ENCODE measurements around the gene KIAA1143.

KIAA1143 gene

DNA sequence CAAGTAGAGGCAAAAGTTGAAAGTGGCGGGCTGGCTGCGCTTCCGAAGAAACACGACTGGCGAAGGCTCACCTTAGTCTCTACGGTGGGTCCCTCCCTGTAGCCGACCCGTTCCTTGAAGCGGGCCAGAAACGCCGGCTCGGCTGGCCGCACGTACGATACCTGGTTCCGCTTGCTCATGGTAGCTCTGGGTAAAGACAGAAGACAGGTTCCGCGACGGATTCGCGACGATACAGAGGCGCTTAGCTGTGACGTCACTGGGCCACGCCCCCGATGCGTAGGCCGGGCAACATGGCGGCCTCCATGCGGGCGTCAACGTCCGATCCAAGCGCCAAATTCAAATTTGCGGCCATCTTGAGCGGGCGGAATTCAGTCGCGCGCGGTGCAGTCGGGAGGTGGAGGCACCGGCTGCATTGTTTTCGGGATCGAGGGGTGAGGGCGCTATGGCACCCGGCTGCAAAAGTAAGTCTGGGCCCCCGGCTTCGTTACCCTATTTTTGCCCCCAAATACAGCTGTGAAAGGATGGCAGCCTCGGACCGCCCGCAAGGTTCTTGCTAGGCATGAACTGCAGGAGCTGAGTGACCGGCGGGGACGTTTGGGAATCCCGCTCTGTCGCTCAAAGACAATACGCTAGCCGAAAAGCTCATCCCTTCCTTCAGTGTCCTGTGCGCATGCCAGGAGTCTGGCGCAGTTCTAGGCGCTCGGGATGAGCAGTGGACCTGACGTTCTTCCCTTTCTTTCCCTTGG is at the start of gene KIAA1143, which contains the start of gene KIF15:
TSS of gene KIAA1143 (minus strand) at position 196 of the 746 bp plus-strand sequence. CDS start at position 179, 17 bp downstream.
TSS of gene KIF15 (plus strand) at position 371 of the 746 bp plus-strand sequence. CDS start at position 443, 72 bp downstream.
- peak; percentile 89 for DNase-seq

DNA sequence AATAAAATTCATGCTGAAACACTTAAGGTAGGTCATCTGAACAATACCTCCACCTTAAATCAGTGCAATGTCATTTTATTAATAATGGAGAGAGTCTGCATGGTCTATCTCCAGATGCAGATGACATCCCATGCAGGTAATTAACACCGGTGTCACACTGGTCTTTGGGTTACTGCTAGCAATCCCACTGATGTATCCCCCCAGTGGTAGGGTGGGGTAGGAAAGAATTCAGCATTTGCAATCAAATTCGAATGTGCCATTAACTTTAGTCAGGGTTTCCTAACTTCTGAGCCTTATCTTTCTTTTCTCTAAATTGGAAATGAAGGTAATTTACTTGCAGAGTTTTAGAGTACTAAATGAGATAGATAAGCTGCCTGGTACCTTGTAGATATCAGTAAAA is 44.5 kb upstream of the KIAA1143 start:
- no peak for DNase-seq

DNA sequence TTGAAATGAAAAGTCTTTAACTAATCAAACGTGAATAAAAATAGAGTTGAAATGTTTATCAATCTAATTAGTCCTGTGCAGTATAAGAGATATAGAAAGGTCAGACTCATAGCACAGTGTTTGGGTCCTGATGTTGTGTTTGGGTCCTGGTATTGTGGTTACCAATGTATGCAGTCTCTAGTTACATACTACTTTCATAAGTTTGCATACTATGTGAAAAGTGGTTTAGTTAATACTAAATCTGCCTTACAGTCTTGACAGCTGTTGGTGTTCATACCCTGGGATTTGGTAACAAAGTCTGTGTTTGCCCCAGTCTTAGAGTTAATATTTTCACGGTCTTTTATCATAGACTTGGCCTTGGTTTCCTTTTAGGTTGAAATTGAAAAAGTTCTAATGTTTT is 41.9 kb upstream of the KIAA1143 start:
- no peak for DNase-seq

DNA sequence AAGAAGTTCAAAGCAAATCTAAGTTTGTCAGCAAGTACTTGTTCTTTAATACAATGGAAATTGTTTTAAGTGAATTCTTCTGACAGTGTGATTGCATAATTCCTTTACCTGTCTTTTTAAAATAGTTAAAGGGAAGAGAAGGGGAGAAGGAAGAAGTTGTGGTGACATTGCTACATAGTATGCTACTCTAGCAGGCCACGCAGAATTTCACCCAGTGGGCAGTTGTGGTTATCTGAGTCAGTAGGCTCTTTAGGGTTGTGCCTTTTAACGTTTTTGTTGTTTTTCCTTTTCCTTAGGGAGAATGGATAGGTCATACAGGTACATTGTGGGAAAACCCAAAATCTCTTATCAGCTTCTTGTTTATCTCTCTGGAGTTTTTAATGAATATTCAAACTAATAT is 40.6 kb upstream of the KIAA1143 start:
- DNase-seq = no peak

DNA sequence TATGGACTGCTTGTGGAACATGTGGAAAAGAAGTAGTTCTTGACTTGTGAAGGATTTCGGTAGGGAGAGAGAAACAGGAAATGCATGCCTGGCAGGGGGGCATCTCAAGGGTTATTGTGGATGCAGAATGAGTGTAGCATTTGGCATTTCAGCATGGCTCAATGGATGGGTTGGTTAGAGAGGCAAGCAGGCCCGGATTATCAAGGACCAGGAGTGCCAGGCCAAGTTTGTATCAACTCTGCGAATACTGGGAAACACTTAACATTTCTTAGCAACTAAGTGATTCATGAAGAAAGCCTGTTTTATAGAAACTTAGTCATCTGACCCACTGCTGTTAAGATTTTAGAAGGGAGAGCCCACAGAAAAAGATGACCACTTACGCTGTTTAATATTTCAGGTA is 33.8 kb upstream of the KIAA1143 start:
- DNase-seq = no peak

DNA sequence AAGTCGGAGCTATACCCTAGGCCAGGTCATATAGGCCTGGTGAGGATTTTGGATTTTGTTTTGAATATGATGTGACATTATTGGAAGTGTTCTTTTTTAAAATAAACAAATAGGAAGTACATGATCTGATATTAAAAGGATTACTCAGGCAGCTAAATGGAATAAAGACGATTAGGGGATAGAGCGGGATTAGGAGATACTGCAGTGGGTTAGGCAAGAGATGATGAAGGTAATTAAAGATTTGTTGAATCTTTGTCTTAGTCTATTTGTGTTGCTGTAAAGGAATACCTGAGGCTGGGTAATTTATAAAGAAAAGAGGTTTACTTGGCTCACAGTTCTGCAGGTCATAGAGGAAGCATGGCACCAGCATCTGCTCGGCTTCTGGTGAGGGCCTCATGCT is 21.5 kb upstream of the KIAA1143 start:
- no peak for DNase-seq

DNA sequence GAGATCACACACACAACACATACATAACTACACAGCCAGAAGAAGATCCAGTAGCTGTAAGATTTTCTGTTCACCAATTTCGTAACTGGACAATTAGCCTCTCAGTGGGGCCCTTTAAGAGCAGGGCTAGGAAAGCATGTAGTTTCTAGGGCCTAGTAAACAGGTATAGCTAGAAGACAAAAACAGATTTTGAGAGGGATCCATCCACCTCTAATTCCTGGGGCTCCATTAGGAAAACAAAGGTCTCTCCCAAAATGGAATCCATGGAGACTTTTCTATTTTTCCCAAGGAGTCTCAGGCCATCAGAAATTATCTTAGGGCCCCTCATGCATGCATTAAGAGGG is 10.7 kb upstream of the KIAA1143 start:
- no peak for DNase-seq

DNA sequence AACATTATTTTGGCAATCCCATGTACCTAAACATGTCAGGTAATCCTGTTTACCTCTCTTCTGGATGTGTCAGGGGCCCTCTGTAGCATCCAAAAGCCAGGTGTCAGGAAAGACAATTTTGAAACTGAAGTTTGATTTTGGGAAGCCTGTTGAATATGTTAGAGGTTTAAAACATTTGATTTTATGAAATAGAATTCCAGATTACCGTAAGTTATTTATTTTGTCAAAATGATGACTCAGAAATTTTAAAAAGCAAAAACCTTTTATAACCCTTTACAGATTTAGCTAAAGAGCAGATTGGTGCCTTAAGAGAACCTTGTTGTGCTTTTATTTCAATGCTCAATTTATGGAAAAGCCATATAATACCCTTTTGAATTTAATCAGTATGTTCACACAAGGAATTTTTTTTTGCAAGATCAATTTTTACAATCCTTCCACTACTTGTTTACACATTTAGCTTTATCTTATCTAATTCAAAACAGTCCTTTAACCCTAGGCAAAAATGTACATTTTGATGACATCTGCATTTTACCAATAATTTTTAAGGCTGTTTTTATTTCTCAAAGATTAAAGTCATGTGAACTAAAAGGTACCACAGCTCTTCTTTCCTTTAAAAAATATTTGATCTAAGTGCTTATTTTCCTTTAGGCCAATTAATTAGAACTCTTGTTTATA is 10.1 kb upstream of the KIAA1143 start:
- no peak for DNase-seq

DNA sequence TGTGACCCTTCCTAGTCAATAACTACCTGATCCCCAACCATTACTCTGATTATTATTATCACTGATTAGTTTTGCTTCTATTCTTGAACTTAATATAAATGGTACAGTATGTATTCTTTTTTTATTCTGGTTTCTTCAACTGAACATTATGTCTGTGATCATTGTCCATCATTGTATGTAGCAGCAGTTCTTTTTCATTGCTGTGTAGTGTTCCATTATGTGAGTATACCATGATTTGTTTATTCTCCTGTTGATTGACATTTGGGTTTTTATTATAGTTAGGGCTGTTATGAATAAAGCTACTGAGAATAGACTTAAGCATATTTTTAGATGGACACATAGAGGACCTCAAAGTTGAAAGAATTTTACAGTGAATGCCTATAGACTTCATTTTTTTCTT is 2.8 kb upstream of the KIAA1143 start:
- no peak for DNase-seq

DNA sequence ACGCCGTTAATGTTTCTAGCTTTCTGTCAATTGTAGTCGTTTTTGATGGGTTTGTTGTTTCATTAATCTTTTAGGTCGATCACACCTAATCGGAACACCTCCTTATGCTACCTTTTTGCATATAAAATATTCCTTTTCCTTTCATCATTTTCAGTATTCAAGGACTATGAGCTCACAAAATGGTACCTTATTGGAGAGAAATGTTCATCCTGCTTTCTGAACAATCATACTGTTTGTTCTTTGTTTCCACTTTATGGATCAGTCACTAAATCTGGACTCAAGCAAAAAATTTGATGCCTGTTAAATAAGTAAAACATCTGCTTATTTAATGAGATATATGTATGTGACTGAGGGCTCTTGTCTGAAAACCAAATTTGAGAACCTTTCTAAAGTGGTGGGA is 1.3 kb upstream of the KIAA1143 start:
- no peak for DNase-seq

DNA sequence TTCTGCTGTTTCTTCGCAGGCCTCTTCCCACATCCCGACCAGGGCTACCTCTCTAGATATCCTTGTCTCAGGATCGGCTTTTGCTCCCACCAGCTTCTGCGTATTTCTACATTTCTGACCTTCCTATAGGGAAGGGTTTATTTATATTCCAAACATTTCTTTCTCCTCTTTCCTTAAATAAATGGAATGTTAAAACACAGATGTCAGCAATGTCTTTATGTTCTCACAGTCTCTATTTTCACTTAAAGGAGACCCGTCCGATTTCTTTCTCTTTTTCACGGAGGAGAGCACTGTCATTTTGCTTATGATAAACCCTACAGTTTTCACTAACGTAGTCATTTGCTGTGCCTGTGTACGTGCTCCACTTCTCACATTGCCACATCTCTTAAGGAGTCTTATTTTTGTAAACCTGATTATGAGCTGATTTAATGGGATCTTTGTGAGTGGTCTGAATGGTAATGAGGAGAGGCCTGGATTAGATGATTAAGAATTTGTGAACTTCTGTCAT is 805 bp upstream of the KIAA1143 start:
- DNase-seq = no peak

DNA sequence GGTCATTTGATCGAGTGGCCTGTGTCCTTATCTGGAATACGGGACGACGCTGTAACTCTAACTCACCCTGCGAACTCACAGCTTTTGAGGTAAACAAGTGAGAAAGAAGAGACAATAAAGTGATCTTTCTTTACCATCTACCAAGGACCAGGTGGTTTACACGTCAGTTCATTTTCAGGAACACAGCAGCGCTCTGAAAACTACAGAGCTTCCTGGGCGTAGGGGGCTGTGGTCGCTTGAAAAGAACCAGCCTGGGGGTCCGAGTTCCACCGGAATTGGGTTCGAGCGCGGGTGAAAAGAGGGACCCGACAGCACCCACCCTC is 357 bp downstream of the KIAA1143 start:
- peak; percentile 19 for DNase-seq

DNA sequence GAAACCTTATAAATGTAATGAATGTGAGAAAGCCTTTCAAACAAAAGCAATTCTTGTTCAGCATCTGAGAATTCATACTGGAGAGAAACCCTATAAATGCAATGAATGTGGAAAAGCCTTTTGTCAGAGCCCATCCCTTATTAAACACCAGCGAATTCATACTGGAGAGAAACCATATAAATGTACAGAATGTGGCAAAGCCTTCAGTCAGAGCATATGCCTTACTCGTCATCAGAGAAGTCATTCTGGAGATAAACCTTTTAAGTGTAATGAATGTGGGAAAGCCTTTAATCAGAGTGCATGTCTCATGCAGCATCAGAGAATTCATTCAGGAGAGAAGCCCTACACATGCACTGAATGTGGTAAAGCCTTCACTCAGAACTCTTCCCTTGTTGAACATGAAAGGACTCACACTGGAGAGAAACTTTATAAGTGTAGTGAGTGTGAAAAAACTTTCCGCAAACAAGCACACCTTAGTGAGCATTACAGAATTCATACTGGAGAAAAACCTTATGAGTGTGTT is 26.7 kb downstream of the KIAA1143 start:
- DNase-seq = no peak

DNA sequence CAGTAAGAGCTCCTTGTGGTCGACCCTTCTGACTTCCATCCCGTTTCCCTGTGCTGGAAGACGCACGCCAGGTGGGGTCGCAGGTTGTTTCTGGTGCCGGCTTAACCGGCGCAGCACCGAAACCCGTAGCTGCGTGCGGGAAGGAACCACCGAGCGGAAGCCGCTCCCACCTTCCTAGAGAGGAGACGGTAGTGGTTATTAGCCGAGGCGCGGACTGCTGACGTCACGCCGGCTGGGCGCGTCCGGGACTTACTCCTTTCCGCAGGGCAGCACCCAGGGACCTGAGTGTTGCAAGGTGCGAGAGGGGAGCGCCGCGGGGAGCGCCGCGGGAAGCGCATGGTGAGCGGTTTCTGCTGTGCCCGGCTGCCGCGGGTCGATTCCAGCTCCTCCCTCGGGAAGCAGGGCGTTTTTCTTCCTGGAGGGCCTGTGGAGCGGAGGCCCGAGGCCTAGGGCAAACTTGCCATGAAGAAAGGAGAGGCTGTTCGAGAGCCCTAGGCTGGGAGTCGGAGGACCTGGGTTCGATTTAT is 32.0 kb downstream of the KIAA1143 start, which contains the start of gene ZNF501:
TSS of gene ZNF501 (plus strand) at position 252 of the 527 bp plus-strand sequence. CDS start 4,787 bp downstream, outside the sequence.
- peak; percentile 92 for DNase-seq

DNA sequence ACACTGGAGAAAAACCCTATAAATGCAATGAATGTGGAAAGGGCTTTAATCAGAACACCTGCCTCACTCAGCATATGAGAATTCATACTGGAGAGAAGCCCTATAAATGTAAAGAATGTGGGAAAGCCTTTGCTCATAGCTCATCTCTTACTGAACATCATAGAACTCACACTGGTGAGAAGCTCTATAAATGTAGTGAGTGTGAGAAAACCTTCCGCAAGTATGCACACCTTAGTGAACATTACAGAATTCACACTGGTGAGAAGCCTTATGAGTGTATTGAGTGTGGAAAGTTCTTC is 39.4 kb downstream of the KIAA1143 start:
- no peak for DNase-seq

DNA sequence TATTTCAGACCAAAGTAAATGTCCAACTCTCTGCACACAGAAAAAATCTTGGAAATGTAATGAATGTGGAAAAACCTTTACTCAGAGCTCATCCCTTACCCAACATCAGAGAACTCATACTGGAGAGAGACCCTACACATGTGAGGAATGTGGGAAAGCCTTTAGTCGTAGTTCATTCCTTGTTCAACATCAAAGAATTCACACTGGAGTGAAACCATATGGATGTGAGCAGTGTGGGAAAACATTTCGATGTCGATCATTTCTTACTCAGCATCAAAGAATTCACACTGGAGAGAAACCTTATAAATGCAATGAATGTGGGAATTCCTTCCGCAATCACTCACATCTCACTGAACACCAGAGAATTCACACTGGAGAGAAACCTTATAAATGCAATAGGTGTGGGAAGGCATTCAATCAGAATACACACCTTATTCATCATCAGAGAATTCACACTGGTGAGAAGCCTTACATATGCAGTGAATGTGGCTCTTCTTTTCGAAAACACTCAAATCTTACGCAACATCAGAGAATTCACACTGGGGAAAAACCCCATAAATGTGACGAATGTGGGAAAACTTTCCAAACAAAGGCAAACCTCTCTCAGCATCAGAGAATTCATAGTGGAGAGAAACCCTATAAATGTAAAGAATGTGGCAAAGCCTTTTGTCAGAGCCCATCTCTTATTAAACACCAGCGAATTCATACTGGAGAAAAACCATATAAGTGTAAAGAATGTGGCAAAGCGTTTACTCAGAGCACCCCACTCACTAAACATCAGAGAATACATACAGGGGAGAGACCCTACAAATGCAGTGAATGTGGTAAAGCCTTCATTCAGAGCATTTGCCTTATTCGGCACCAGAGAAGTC is 40.0 kb downstream of the KIAA1143 start:
- DNase-seq = no peak

DNA sequence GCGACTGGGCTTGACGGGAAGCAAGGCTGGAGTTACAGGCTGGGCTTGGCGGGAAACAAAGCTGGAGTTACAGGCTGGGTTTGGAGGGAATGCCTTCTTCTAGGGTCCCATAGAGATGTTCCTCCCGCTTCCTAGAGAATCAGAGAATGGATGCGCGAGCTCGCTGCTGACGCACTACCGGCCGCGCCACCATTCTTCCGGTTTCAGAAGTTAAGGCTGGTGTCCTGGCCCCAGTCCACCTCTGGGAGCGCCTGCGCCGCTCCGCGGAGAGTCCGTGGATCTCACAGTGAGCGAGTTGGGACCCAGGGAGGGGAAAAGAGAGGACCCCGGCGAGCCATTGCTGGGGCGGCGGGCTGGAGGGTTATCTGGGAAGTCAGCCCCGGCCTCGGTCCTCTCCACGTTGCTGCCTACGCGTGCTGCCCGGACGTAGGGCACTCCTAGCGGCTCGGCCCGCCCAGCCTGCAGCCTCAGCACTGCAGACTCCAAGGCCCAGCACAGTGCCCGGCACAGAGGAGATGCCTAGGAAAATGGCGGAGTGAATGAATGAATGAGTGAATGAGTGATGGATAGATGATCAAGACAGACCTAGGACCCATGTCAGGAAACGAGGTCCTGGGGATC is 48.9 kb downstream of the KIAA1143 start, which contains the start of gene ZNF502:
TSS of gene ZNF502 (plus strand) at position 206 of the 621 bp plus-strand sequence. CDS start 7,602 bp downstream, outside the sequence.
- DNase-seq = peak; percentile 80
